Measurements from ENCODE around the gene DOC2A.
A peak's percentile ranks its signal among the peaks of the same experiment; 100 is the strongest.

DOC2A gene

GRCh38 chr16:30004424-30004776 lies 6.4 kb downstream of the DOC2A start:
- H3K27ac ChIP-seq, result no peak overlapping the region
- no peak for DNase-seq (ENCODE audit: low read depth, low spot score)

GRCh38 chr16:30003670-30004423 lies 7.0 kb downstream of the DOC2A start:
- Histone ChIP-seq H3K4me3 (no peak overlapping the region), H3K9me3 (ENCODE audit: low read depth, low read length) (no peaks in the 10 kb centered on the region), H3K9ac (ENCODE audit: insufficient read length) (no peak overlapping the region), H3K36me3 (ENCODE audit: insufficient read depth, low read length) (peaks cover 3% of the 10 kb centered on the region; the same call in 1 of the 2 replicates), H3K27ac (no peak overlapping the region)
- no peak for DNase-seq (ENCODE audit: low read depth, low spot score)
- TF ChIP-seq FOXP2 (optimal IDR thresholded peaks at IDR 0.05; ENCODE audit: control extremely low read depth, extremely low read length, insufficient read depth) (no peak), POLR2AphosphoS5 (IDR thresholded peaks at IDR 0.05; ENCODE audit: borderline replicate concordance, low read depth, low read length) (no peak), EZH2 (IDR thresholded peaks at IDR 0.05) (no peak)

More at GRCh38 chr16:30004424-30004776, 6.4 kb downstream of the DOC2A start:
- TF ChIP-seq FOXP2 (optimal IDR thresholded peaks at IDR 0.05; ENCODE audit: control extremely low read depth, extremely low read length, insufficient read depth), result no peak
- TF ChIP-seq POLR2AphosphoS5 (IDR thresholded peaks at IDR 0.05; ENCODE audit: borderline replicate concordance, low read depth, low read length), result no peak
- TF ChIP-seq EZH2 (IDR thresholded peaks at IDR 0.05), result no peak
- H3K4me3 ChIP-seq, result no peak overlapping the region
- peaks cover 3% of the 10 kb centered on the region; the same call in 1 of the 2 replicates for H3K36me3 ChIP-seq (ENCODE audit: insufficient read depth, low read length)
- H3K9me3 ChIP-seq (ENCODE audit: low read depth, low read length), result no peaks in the 10 kb centered on the region
- no peak overlapping the region for H3K9ac ChIP-seq (ENCODE audit: insufficient read length)

GRCh38 chr16:30002614-30003346 lies 8.0 kb downstream of the DOC2A start:
- Histone ChIP-seq H3K36me3 (ENCODE audit: insufficient read depth, low read length) (peaks cover 9% of the 10 kb centered on the region), H3K9me3 (ENCODE audit: low read depth, low read length) (no peaks in the 10 kb centered on the region), H3K4me3 (no peak overlapping the region), H3K27ac (no peak overlapping the region), H3K9ac (ENCODE audit: insufficient read length) (no peak overlapping the region)
- no peak for DNase-seq (ENCODE audit: low read depth, low spot score)
- TF ChIP-seq FOXP2 (optimal IDR thresholded peaks at IDR 0.05; ENCODE audit: control extremely low read depth, extremely low read length, insufficient read depth) (no peak), POLR2AphosphoS5 (IDR thresholded peaks at IDR 0.05; ENCODE audit: borderline replicate concordance, low read depth, low read length) (no peak), EZH2 (IDR thresholded peaks at IDR 0.05) (no peak)

GRCh38 chr16:30000735-30001631 lies 9.8 kb downstream of the DOC2A start:
- Histone ChIP-seq H3K9ac (ENCODE audit: insufficient read length) (no peak overlapping the region), H3K36me3 (ENCODE audit: insufficient read depth, low read length) (peaks cover 10% of the 10 kb centered on the region), H3K4me3 (no peak overlapping the region), H3K27ac (no peak overlapping the region), H3K9me3 (ENCODE audit: low read depth, low read length) (no peaks in the 10 kb centered on the region)
- no peak for DNase-seq (ENCODE audit: low read depth, low spot score)
- no peak for TF ChIP-seq FOXP2 (optimal IDR thresholded peaks at IDR 0.05; ENCODE audit: control extremely low read depth, extremely low read length, insufficient read depth)

DNA sequence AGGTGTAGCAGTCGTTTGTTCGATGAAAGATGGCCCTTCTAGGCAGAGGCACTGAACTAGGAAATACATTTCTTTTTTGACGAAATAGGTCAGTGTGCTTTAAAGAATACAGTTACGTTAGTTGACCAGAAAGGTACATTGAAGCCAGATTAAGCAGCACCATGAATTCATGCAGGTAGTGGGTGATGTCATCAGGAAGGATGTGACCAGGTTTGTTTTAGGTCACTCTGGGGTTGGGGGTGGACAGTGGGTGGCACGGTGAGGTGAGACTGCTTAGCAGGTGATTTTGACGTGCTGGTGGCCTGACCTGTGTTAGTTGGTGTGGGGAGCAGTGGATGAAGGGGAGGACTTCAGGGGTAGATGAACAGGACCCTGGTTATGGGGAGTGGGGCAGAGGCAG lies 11.2 kb downstream of the DOC2A start:
- Histone ChIP-seq H3K27ac (no peak overlapping the region), H3K36me3 (ENCODE audit: insufficient read depth, low read length) (peaks cover 7% of the 10 kb centered on the region), H3K4me3 (no peak overlapping the region), H3K9me3 (ENCODE audit: low read depth, low read length) (no peaks in the 10 kb centered on the region), H3K9ac (ENCODE audit: insufficient read length) (no peak overlapping the region)
- TF ChIP-seq FOXP2 (optimal IDR thresholded peaks at IDR 0.05; ENCODE audit: control extremely low read depth, extremely low read length, insufficient read depth) (no peak), EZH2 (IDR thresholded peaks at IDR 0.05) (no peak), POLR2AphosphoS5 (IDR thresholded peaks at IDR 0.05; ENCODE audit: borderline replicate concordance, low read depth, low read length) (no peak)
- no peak for DNase-seq (ENCODE audit: low read depth, low spot score)

DNA sequence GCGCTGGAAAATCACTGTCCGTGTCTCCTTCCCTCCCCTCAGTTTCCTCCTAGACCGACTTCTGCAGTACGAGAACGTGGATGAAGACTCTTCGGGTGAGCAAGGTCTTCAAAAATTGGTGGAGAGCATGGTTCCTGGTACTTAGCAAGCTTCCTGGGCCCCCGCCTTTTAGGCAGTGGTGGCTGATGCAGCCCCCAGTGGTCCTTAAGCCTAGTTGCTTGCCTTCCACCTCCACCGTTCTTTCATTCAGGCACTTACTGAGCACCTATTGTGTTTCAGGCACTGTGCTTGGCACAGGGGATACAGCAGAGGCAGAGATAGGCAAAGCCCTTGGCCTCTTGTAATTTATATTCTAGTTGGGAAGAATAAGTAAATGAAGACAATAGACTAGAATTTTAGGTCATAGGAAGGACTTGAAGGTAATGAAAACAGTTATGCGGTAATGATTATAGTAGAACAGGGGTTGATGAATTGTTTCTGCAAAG lies 14.0 kb downstream of the DOC2A start:
- Histone ChIP-seq H3K9ac (ENCODE audit: insufficient read length) (peak overlapping the region; percentile 99), H3K9me3 (ENCODE audit: low read depth, low read length) (no peaks in the 10 kb centered on the region), H3K36me3 (ENCODE audit: insufficient read depth, low read length) (peaks cover 21% of the 10 kb centered on the region), H3K27ac (no peak overlapping the region), H3K4me3 (peak overlapping the region; percentile 96)
- DNase-seq (ENCODE audit: low read depth, low spot score), result no peak
- TF ChIP-seq EZH2 (IDR thresholded peaks at IDR 0.05) (no peak), FOXP2 (optimal IDR thresholded peaks at IDR 0.05; ENCODE audit: control extremely low read depth, extremely low read length, insufficient read depth) (no peak), POLR2AphosphoS5 (IDR thresholded peaks at IDR 0.05; ENCODE audit: borderline replicate concordance, low read depth, low read length) (no peak)

- Histone ChIP-seq H3K27ac (peak within 1 kb of the TSS; percentile 97), H3K36me3 (ENCODE audit: insufficient read depth, low read length) (peaks cover 28% of the 10 kb centered on the region)
Observed at GRCh38 chr16:29995911-29996765, 14.7 kb downstream of the DOC2A start, which contains the start of gene INO80E. TSS of gene INO80E (plus strand) at chr16:29996241. CDS start at chr16:29996311, 70 bp downstream.

More at GRCh38 chr16:29995911-29996765, 14.7 kb downstream of the DOC2A start, which contains the start of gene INO80E:
- TF ChIP-seq FOXP2 (optimal IDR thresholded peaks at IDR 0.05; ENCODE audit: control extremely low read depth, extremely low read length, insufficient read depth) (peak; percentile 91), POLR2AphosphoS5 (IDR thresholded peaks at IDR 0.05; ENCODE audit: borderline replicate concordance, low read depth, low read length) (peak; percentile 88), EZH2 (IDR thresholded peaks at IDR 0.05) (no peak)
- H3K9ac ChIP-seq (ENCODE audit: insufficient read length), result peak within 1 kb of the TSS; percentile 99
- no peaks in the 10 kb centered on the region for H3K9me3 ChIP-seq (ENCODE audit: low read depth, low read length)
- peak; percentile 79 for DNase-seq (ENCODE audit: low read depth, low spot score)
- peak within 1 kb of the TSS; percentile 96 for H3K4me3 ChIP-seq

Data from SK-N-MC (cell line).